HCT116 (cell line): ENCODE results near the gene ARHGEF19. TPM values are rescaled to one million over a fixed set of nuclear protein-coding genes. Genes with fewer than 3 reads are reported as not detected.

Experiments
- ATAC-seq: fragments of 200-7000 bp; cut with Tn5 transposase; 2 replicates; pipeline ENCODE4 v1.9.1; 2020; ENCODE audit warnings: mild to moderate bottlenecking, moderate library complexity
- BruUV-seq: library from RNA; stranded (reverse); fragments of 400-500 nt; replicated peaks from 2 replicates; lab custom pipeline; 2021; lab: Mats Ljungman, UMichigan
- CTCF ChIA-PET: fragments of 300-600 bp; sonication (Branson Sonifier 250); formaldehyde crosslinking; loops from one replicate; lab custom pipeline; 2021; ENCODE audit warnings: antibody characterized with exemption; lab: Charles Lee
- POLR2A ChIA-PET: fragments of 300-600, 350-600 bp; sonication (Branson Sonifier 250); formaldehyde crosslinking; loops from one replicate; lab custom pipeline; 2021; ENCODE audit warnings: antibody characterized with exemption; lab: Charles Lee
- RAD21 ChIA-PET, 2 experiments: fragments of 300-600 bp; sonication (Branson Sonifier 250); formaldehyde crosslinking; loops; one replicate each; lab custom pipeline; 2023; ENCODE audit warnings: low total read pairs in 2 of 2; ENCODE audit not compliant: uncharacterized antibody in 2 of 2, unreplicated experiment in 2 of 2, low non-redundant PET in 1 of 2; lab: Charles Lee
- DNase-seq: peaks from one replicate; pipeline ENCODE4 v3.0.0-alpha.2; 2010; ENCODE audit warnings: low read depth, low spot score
- H2AFZ ChIP-seq: fragments of 200-600 bp; shearing (Covaris generic), sonication (generic); 2 replicates; pipeline ENCODE4 v1.6.1; 2017; ENCODE audit warnings: low read depth, mixed run types, mixed read lengths, antibody characterized with exemption, low read length; ENCODE audit not compliant: poor library complexity, severe bottlenecking
- H3K27ac ChIP-seq: 2 replicates; pipeline ENCODE4 v1.5.1; 2012; ENCODE audit warnings: low read depth, low read length
- H3K27me3 ChIP-seq: fragments of 200-600 bp; sonication (generic); 2 replicates; pipeline ENCODE4 v1.6.1; 2016; ENCODE audit warnings: mixed run types, low read length, mixed read lengths; ENCODE audit not compliant: insufficient read depth
- H3K36me3 ChIP-seq, 2 experiments: fragments of 200-500 bp in 1 of 2; fragments of 200-600 bp in 1 of 2; sonication (Bioruptor generic) in 1 of 2; sonication (generic) in 1 of 2; 2 replicates each; pipeline versions ENCODE4 v1.5.1 to v1.6.1; 2014 to 2016; ENCODE audit warnings: low read length in 2 of 2, inconsistent platforms in 1 of 2, mixed read lengths in 1 of 2, mixed run types in 1 of 2; ENCODE audit not compliant: insufficient read depth in 2 of 2, control insufficient read depth in 1 of 2
- H3K4me1 ChIP-seq, 2 experiments: fragments of 200-600 bp in 1 of 2; sonication (generic) in 1 of 2; 2 replicates each; pipeline versions ENCODE4 v1.5.1 to v1.6.1; 2012 to 2017; ENCODE audit warnings: low read length in 2 of 2, inconsistent platforms in 1 of 2, mild to moderate bottlenecking in 1 of 2, mixed read lengths in 1 of 2, mixed run types in 1 of 2, moderate library complexity in 1 of 2; ENCODE audit not compliant: insufficient read depth in 2 of 2, control insufficient read depth in 1 of 2
- H3K4me2 ChIP-seq: fragments of 200-600 bp; sonication (generic); 2 replicates; pipeline ENCODE4 v1.6.1; 2017; ENCODE audit warnings: mixed run types, low read length, mixed read lengths
- H3K4me3 ChIP-seq, 2 experiments: fragments of 200-600 bp in 1 of 2; sonication (generic) in 1 of 2; replicated peaks in 1 of 2; 2 replicates each; pipeline ENCODE4 v1.5.1; 2011 to 2016; ENCODE audit warnings: low read length in 2 of 2, control low read depth in 1 of 2, low read depth in 1 of 2, mild to moderate bottlenecking in 1 of 2, mixed read lengths in 1 of 2, mixed run types in 1 of 2
- H3K79me2 ChIP-seq: fragments of 200-600 bp; sonication (generic); 2 replicates; pipeline ENCODE4 v1.6.1; 2017; ENCODE audit warnings: mild to moderate bottlenecking, mixed run types, low read length, moderate library complexity, mixed read lengths; ENCODE audit not compliant: insufficient read depth
- H3K9ac ChIP-seq: fragments of 200-600 bp; sonication (generic); 2 replicates; pipeline ENCODE4 v1.6.1; 2016; ENCODE audit warnings: low read length, mixed read lengths
- H3K9me2 ChIP-seq: fragments of 200-600 bp; sonication (generic), shearing (Covaris generic); 2 replicates; pipeline ENCODE4 v1.6.1; 2017; ENCODE audit warnings: mixed run types, mild to moderate bottlenecking, moderate library complexity; ENCODE audit not compliant: insufficient read depth
- H3K9me3 ChIP-seq, 2 experiments: fragments of 200-500 bp in 1 of 2; fragments of 200-600 bp in 1 of 2; sonication (Bioruptor generic) in 1 of 2; sonication (generic) in 1 of 2; 2 replicates each; pipeline ENCODE4 v1.6.1; 2014 to 2017; ENCODE audit warnings: low read length in 2 of 2, mixed read lengths in 2 of 2, inconsistent platforms in 1 of 2, low read depth in 1 of 2, mild to moderate bottlenecking in 1 of 2, mixed run types in 1 of 2, moderate library complexity in 1 of 2; ENCODE audit not compliant: control insufficient read depth in 1 of 2, insufficient read depth in 1 of 2
- H4K20me1 ChIP-seq: fragments of 200-600 bp; sonication (generic), shearing (Covaris generic); 2 replicates; pipeline ENCODE4 v1.6.1; 2017; ENCODE audit warnings: mixed run types, mild to moderate bottlenecking, moderate library complexity; ENCODE audit not compliant: insufficient read depth
- CBX3 ChIP-seq: IDR thresholded peaks from 2 replicates; pipeline ENCODE4 v1.6.1; 2012; ENCODE audit warnings: low read depth
- CEBPB ChIP-seq: IDR thresholded peaks from 2 replicates; pipeline ENCODE4 v1.6.1; 2012; ENCODE audit warnings: low read depth
- EZH2phosphoT487 ChIP-seq: fragments of 200-600 bp; IDR thresholded peaks from 2 replicates; pipeline ENCODE4 v1.6.1; 2018; ENCODE audit warnings: antibody characterized with exemption, borderline replicate concordance
- FOSL1 ChIP-seq: IDR thresholded peaks from 2 replicates; pipeline ENCODE4 v1.6.1; 2012; ENCODE audit warnings: low read depth
- JUND ChIP-seq: IDR thresholded peaks from 2 replicates; pipeline ENCODE4 v1.6.1; 2012
- MAX ChIP-seq: IDR thresholded peaks from 2 replicates; pipeline ENCODE4 v1.6.1; 2012
- POLR2AphosphoS5 ChIP-seq: IDR thresholded peaks from 2 replicates; pipeline ENCODE4 v1.6.1; 2011; ENCODE audit warnings: mild to moderate bottlenecking, low read depth, low read length, moderate library complexity
- REST ChIP-seq: IDR thresholded peaks from 2 replicates; pipeline ENCODE4 v1.6.1; 2012; ENCODE audit warnings: low read depth
- intact Hi-C: fragments of 100-400 bp; cut with micrococcal nuclease; formaldehyde crosslinking; loops from 2 replicates; pipeline ENCODE4 v1.10.0; 2022
- total RNA-seq: library from RNA; stranded (reverse); gene quantifications from one replicate; pipeline ENCODE4 v1.2.1, GENCODE V29; 2021; ENCODE audit not compliant: unreplicated experiment
- TF ChIP-seq, protein P1 (sequence below): IDR thresholded peaks from 2 replicates; pipeline ENCODE4 v1.6.1; 2012

ARHGEF19 gene
- total RNA-seq, 1 experiment from 2014 or later: 59.7 TPM

DNA sequence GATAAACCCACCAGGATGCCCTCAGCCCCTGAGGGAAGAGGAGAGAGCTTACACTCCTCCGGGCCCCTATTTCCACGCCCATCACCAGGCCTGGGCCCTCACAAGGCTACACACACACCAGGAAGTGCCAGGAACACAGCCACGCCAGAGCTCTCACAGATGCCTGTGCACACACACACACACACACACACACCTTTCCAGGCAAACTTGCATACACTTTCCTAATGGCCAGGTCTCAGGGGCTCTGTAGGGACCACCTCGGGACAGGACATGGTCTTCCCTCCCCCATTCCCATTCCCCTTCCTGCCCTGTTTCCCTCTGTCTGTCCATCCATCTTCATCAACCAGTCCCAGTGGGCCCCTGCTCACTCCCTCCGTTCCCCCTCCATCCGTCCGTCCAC is 46.9 kb downstream of the ARHGEF19 start:
- intact Hi-C loops: no loop called here
- no peaks in the 10 kb centered on the region for H3K9me3 ChIP-seq
- ATAC-seq (no peak), DNase-seq (no peak)
- no peak overlapping the region for H3K4me3 ChIP-seq
- ChIA-PET CTCF (interaction anchor here (1.0 kb wide), 1 partner anchor 83 kb away, joined by 3 read pairs; no protein-coding TSS in a partner anchor), POLR2A (interaction anchor here (1.3 to 4.7 kb wide), 3 partner anchors 7 to 13 kb away, joined by 3 to 30 read pairs (median 11); no protein-coding TSS in a partner anchor), RAD21 (no interaction called here)
- H4K20me1 ChIP-seq: no peaks in the 10 kb centered on the region
- no peaks in the 10 kb centered on the region for H3K36me3 ChIP-seq
- peak overlapping the region; percentile 86 for H3K4me2 ChIP-seq
- no peaks in the 10 kb centered on the region for H3K79me2 ChIP-seq
- TF ChIP-seq MAX: no peak
- no peak for TF ChIP-seq FOSL1
- no peak for TF ChIP-seq CEBPB
- 0 out of 2 replicates have a peak, but pooled peaks have one; percentile 32 for TF ChIP-seq POLR2AphosphoS5
- TF ChIP-seq CBX3: no peak
- no peak for TF ChIP-seq JUND
- no peak for TF ChIP-seq EZH2phosphoT487
- no peak for TF ChIP-seq REST
- TF ChIP-seq, protein P1, sequence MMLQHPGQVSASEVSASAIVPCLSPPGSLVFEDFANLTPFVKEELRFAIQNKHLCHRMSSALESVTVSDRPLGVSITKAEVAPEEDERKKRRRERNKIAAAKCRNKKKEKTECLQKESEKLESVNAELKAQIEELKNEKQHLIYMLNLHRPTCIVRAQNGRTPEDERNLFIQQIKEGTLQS: no peak
- peak overlapping the region; percentile 36; the same call in 1 of the 2 replicates for H3K9ac ChIP-seq
- no TSS peak for BruUV-seq
- peaks cover 62 to 96% of the 10 kb centered on the region in 2 experiments for H3K4me1 ChIP-seq
- H3K9me2 ChIP-seq: no peaks in the 10 kb centered on the region
- H3K27ac ChIP-seq: peak overlapping the region; percentile 27; the same call in 1 of the 2 replicates
- H2AFZ ChIP-seq: no peak overlapping the region
- H3K27me3 ChIP-seq: no peaks in the 10 kb centered on the region
